SK-N-SH (cell line): ENCODE measurements around the gene CABP4. TPM values are rescaled to one million over a fixed set of nuclear protein-coding genes. Genes with fewer than 3 reads are reported as not detected.

ENCODE experiments used
- CTCF ChIA-PET: fragments of 300-600, 350-600 bp; formaldehyde crosslinking; extraction: SDS; loops from one replicate; lab custom pipeline; 2021; lab: Yijun Ruan, JAX
- POLR2A ChIA-PET: fragments of 350-600 bp; sonication (Branson Sonifier 250); formaldehyde crosslinking; extraction: SDS; loops from one replicate; lab custom pipeline; 2020; ENCODE audit warnings: antibody characterized with exemption, inconsistent platforms; lab: Yijun Ruan, JAX
- DNase-seq: peaks from one replicate; pipeline ENCODE4 v3.0.0; 2012
- H2AFZ ChIP-seq: fragments of 200-600 bp; sonication (generic); 2 replicates; pipeline ENCODE4 v1.8.1; 2016; ENCODE audit warnings: antibody characterized with exemption, mild to moderate bottlenecking, low read depth
- H3F3A ChIP-seq: fragments of 200-600 bp; sonication (generic); replicated peaks from 2 replicates; pipeline ENCODE3; 2016; ENCODE audit warnings: antibody characterized with exemption, mild to moderate bottlenecking; ENCODE audit not compliant: insufficient read depth
- H3K27ac ChIP-seq, 2 experiments: fragments of 200-500 bp in 1 of 2; fragments of 200-600 bp in 1 of 2; sonication (Bioruptor generic) in 1 of 2; sonication (generic), shearing (Covaris generic) in 1 of 2; 2 replicates each; pipeline versions ENCODE4 v1.5.1 to v1.6.1; 2014 to 2016; ENCODE audit warnings: low read depth in 2 of 2, inconsistent platforms in 1 of 2, low read length in 1 of 2, mild to moderate bottlenecking in 1 of 2, mixed read lengths in 1 of 2
- H3K27me3 ChIP-seq: fragments of 200-600 bp; sonication (generic), shearing (Covaris generic); 2 replicates; pipeline ENCODE4 v1.6.1; 2016; ENCODE audit warnings: mixed run types; ENCODE audit not compliant: insufficient read depth
- H3K36me3 ChIP-seq, 2 experiments: fragments of 200-500 bp in 1 of 2; fragments of 200-600 bp in 1 of 2; sonication (Bioruptor generic) in 1 of 2; sonication (generic) in 1 of 2; replicated peaks in 1 of 2; 2 replicates each; pipeline versions ENCODE3 to v1.5.1; 2014 to 2016; ENCODE audit warnings: low read length in 1 of 2, mild to moderate bottlenecking in 1 of 2; ENCODE audit not compliant: insufficient read depth in 2 of 2, control insufficient read depth in 1 of 2
- H3K4me1 ChIP-seq, 2 experiments: fragments of 200-500 bp in 1 of 2; fragments of 200-600 bp in 1 of 2; sonication (Bioruptor generic) in 1 of 2; sonication (generic), shearing (Covaris generic) in 1 of 2; 2 replicates each; pipeline versions ENCODE4 v1.5.1 to v1.6.1; 2014 to 2016; ENCODE audit warnings: low read depth in 1 of 2, low read length in 1 of 2, mixed run types in 1 of 2; ENCODE audit not compliant: insufficient read depth in 2 of 2, control insufficient read depth in 1 of 2
- H3K4me2 ChIP-seq: fragments of 200-600 bp; sonication (generic), shearing (Covaris generic); 2 replicates; pipeline ENCODE4 v1.6.1; 2017; ENCODE audit warnings: mixed run types
- H3K4me3 ChIP-seq, 2 experiments: fragments of 200-500 bp in 1 of 2; fragments of 200-600 bp in 1 of 2; sonication (Bioruptor generic) in 1 of 2; sonication (generic), shearing (Covaris generic) in 1 of 2; 2 replicates each; pipeline versions ENCODE4 v1.5.1 to v1.8.1; 2014 to 2016; ENCODE audit warnings: low read depth in 2 of 2, inconsistent platforms in 1 of 2, low read length in 1 of 2, mild to moderate bottlenecking in 1 of 2, mixed read lengths in 1 of 2, moderate library complexity in 1 of 2
- H3K79me2 ChIP-seq: fragments of 200-600 bp; sonication (generic); 2 replicates; pipeline ENCODE4 v1.8.1; 2017; ENCODE audit warnings: mild to moderate bottlenecking; ENCODE audit not compliant: insufficient read depth
- H3K9ac ChIP-seq: fragments of 200-600 bp; sonication (generic); 2 replicates; pipeline ENCODE4 v1.6.1; 2017; ENCODE audit warnings: mixed run types
- H3K9me2 ChIP-seq: fragments of 200-600 bp; sonication (generic); 2 replicates; pipeline ENCODE4 v1.6.1; 2017; ENCODE audit warnings: mixed run types
- H3K9me3 ChIP-seq: fragments of 200-600 bp; sonication (generic); 2 replicates; pipeline ENCODE4 v1.6.1; 2017; ENCODE audit warnings: mixed run types, mild to moderate bottlenecking, moderate library complexity
- H4K20me1 ChIP-seq: fragments of 200-600 bp; sonication (generic); 2 replicates; pipeline ENCODE4 v1.6.1; 2017; ENCODE audit warnings: mild to moderate bottlenecking, mixed run types; ENCODE audit not compliant: insufficient read depth
- CHD2 ChIP-seq: fragments of 150-350 bp; IDR thresholded peaks from 2 replicates; pipeline ENCODE4 v1.6.1; 2018; ENCODE audit warnings: low read length; ENCODE audit not compliant: partially characterized antibody
- ELF1 ChIP-seq: IDR thresholded peaks from 2 replicates; pipeline ENCODE4 v1.4.0; 2012
- FOSL2 ChIP-seq: IDR thresholded peaks from 2 replicates; pipeline ENCODE4 v1.4.0; 2012; ENCODE audit warnings: low read depth, mild to moderate bottlenecking, moderate library complexity, borderline replicate concordance
- FOXJ3 ChIP-seq: sonication (generic); formaldehyde crosslinking; IDR thresholded peaks from 2 replicates; pipeline ENCODE4 v1.5.1; 2020; ENCODE audit warnings: mild to moderate bottlenecking, missing genetic modification reagents
- FOXM1 ChIP-seq: IDR thresholded peaks from 2 replicates; pipeline ENCODE4 v1.4.0; 2012; ENCODE audit warnings: low read depth, mild to moderate bottlenecking
- GATA2 ChIP-seq: sonication (generic); formaldehyde crosslinking; IDR thresholded peaks from 2 replicates; pipeline ENCODE4 v1.5.0; 2020; ENCODE audit warnings: mild to moderate bottlenecking, missing genetic modification reagents
- MXI1 ChIP-seq: IDR thresholded peaks from 2 replicates; pipeline ENCODE4 v1.6.1; 2012; ENCODE audit warnings: mild to moderate bottlenecking, low read depth, low read length, improper control_type of control experiment
- NFIC ChIP-seq: IDR thresholded peaks from 2 replicates; pipeline ENCODE4 v1.4.0; 2012; ENCODE audit warnings: borderline replicate concordance
- RAD21 ChIP-seq: IDR thresholded peaks from 2 replicates; pipeline ENCODE4 v1.6.1; 2012; ENCODE audit warnings: mild to moderate bottlenecking, low read length
- RFX5 ChIP-seq: IDR thresholded peaks from 2 replicates; pipeline ENCODE4 v1.6.1; 2012; ENCODE audit warnings: mild to moderate bottlenecking, improper control_type of control experiment, low read length
- RXRA ChIP-seq: IDR thresholded peaks from 2 replicates; pipeline ENCODE4 v1.4.0; 2012; ENCODE audit warnings: low read depth, mild to moderate bottlenecking, borderline replicate concordance
- TAF1 ChIP-seq: IDR thresholded peaks from 2 replicates; pipeline ENCODE4 v1.6.1; 2012; ENCODE audit warnings: low read depth, mild to moderate bottlenecking, low read length, moderate library complexity, borderline replicate concordance
- TEAD4 ChIP-seq: IDR thresholded peaks from 2 replicates; pipeline ENCODE4 v1.4.0; 2012; ENCODE audit warnings: mild to moderate bottlenecking, borderline replicate concordance; ENCODE audit not compliant: insufficient read depth
- YY1 ChIP-seq: IDR thresholded peaks from 2 replicates; pipeline ENCODE4 v1.4.0; 2012; ENCODE audit warnings: low read depth, mild to moderate bottlenecking
- WGBS: methylation state at CpG from one replicate; pipeline ENCODE4 v1.1.6; 2017; ENCODE audit warnings: low lambda C conversion rate; 5-methylcytosine and 5-hydroxymethylcytosine counted together
- polyA plus RNA-seq, 3 experiments: library from polyadenylated mRNA; depleted of rRNA; stranded (reverse); fragments of >200 nt; gene quantifications; 2 replicates each; pipeline ENCODE4 v1.2.3, GENCODE V29; 2012
- TF ChIP-seq, protein P1 (sequence below): IDR thresholded peaks from 2 replicates; pipeline ENCODE4 v1.4.0; 2012; ENCODE audit warnings: low read depth, borderline replicate concordance
- TF ChIP-seq, protein P2 (sequence below): IDR thresholded peaks from 2 replicates; pipeline ENCODE4 v1.4.0; 2012; ENCODE audit warnings: low read depth
- TF ChIP-seq, protein P3 (sequence below): fragments of 200-600 bp; sonication (generic); IDR thresholded peaks from 2 replicates; pipeline ENCODE4 v1.6.1; 2017; ENCODE audit warnings: antibody characterized with exemption, mild to moderate bottlenecking, moderate library complexity
- TF ChIP-seq, protein P4 (sequence below): IDR thresholded peaks from 2 replicates; pipeline ENCODE4 v1.6.1; 2012; ENCODE audit warnings: mild to moderate bottlenecking, low read depth, low read length, moderate library complexity
- TF ChIP-seq, protein P5 (sequence below): IDR thresholded peaks from 2 replicates; pipeline ENCODE4; 2012

CABP4 gene
- polyA plus RNA-seq, 1 of the 3 experiments (the other 2 are of a cell fraction), result not detected

DNA sequence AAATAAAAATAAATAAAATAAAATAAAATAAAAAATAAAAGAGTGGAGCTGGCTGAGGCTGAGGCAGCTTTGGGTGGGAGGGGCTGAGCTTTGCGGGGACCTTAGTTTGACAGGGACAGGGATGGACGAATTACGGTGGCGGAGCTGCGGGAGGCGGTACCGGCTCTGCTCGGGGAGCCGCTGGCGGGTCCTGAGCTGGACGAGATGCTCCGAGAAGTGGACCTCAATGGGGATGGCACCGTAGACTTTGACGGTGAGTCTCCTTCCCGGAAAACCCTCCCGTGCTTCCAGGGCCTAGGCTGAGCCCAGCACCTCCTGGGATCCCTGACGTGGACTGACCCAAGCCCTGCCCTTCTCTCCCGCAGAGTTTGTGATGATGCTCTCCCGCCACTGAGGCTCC, 3.1 kb downstream of the CABP4 start:
- CTCF ChIA-PET, result interaction anchor here (1.3 to 1.6 kb wide), 2 partner anchors 11 to 75 kb away, joined by 3 to 5 read pairs; partner anchors contain the start of gene TMEM134
- Histone ChIP-seq H3K27ac (no peak overlapping the region), H3K4me2 (no peak overlapping the region), H3K4me3 (no peak overlapping the region), H3K9me3 (no peaks in the 10 kb centered on the region), H3K36me3 (no peaks in the 10 kb centered on the region), H3K9ac (no peak overlapping the region), H4K20me1 (no peaks in the 10 kb centered on the region), H2AFZ (no peak overlapping the region), H3K27me3 (no peaks in the 10 kb centered on the region), H3K4me1 (no peaks in the 10 kb centered on the region), H3F3A (peaks cover 8% of the 10 kb centered on the region), H3K9me2 (no peaks in the 10 kb centered on the region), H3K79me2 (no peaks in the 10 kb centered on the region)
- DNase-seq, result no peak
- whole genome bisulfite sequencing, result 93% methylated on average over 16 of the region's 19 CpGs
- POLR2A ChIA-PET, result no interaction called here
- no peak for TF ChIP-seq ELF1
- no peak for TF ChIP-seq TEAD4
- TF ChIP-seq RXRA, result no peak
- TF ChIP-seq, protein P1, sequence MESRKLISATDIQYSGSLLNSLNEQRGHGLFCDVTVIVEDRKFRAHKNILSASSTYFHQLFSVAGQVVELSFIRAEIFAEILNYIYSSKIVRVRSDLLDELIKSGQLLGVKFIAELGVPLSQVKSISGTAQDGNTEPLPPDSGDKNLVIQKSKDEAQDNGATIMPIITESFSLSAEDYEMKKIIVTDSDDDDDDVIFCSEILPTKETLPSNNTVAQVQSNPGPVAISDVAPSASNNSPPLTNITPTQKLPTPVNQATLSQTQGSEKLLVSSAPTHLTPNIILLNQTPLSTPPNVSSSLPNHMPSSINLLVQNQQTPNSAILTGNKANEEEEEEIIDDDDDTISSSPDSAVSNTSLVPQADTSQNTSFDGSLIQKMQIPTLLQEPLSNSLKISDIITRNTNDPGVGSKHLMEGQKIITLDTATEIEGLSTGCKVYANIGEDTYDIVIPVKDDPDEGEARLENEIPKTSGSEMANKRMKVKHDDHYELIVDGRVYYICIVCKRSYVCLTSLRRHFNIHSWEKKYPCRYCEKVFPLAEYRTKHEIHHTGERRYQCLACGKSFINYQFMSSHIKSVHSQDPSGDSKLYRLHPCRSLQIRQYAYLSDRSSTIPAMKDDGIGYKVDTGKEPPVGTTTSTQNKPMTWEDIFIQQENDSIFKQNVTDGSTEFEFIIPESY, result no peak
- no peak for TF ChIP-seq FOXJ3 (CRISPR knock-in tag)
- TF ChIP-seq CHD2, result no peak
- TF ChIP-seq, protein P2, sequence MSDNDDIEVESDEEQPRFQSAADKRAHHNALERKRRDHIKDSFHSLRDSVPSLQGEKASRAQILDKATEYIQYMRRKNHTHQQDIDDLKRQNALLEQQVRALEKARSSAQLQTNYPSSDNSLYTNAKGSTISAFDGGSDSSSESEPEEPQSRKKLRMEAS, result no peak
- TF ChIP-seq TAF1, result no peak
- no peak for TF ChIP-seq RAD21
- TF ChIP-seq GATA2 (CRISPR knock-in tag), result no peak
- TF ChIP-seq YY1, result no peak
- TF ChIP-seq RFX5, result no peak
- no peak for TF ChIP-seq MXI1
- TF ChIP-seq, protein P3, sequence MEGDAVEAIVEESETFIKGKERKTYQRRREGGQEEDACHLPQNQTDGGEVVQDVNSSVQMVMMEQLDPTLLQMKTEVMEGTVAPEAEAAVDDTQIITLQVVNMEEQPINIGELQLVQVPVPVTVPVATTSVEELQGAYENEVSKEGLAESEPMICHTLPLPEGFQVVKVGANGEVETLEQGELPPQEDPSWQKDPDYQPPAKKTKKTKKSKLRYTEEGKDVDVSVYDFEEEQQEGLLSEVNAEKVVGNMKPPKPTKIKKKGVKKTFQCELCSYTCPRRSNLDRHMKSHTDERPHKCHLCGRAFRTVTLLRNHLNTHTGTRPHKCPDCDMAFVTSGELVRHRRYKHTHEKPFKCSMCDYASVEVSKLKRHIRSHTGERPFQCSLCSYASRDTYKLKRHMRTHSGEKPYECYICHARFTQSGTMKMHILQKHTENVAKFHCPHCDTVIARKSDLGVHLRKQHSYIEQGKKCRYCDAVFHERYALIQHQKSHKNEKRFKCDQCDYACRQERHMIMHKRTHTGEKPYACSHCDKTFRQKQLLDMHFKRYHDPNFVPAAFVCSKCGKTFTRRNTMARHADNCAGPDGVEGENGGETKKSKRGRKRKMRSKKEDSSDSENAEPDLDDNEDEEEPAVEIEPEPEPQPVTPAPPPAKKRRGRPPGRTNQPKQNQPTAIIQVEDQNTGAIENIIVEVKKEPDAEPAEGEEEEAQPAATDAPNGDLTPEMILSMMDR, result no peak
- TF ChIP-seq FOSL2, result no peak
- TF ChIP-seq, protein P4, sequence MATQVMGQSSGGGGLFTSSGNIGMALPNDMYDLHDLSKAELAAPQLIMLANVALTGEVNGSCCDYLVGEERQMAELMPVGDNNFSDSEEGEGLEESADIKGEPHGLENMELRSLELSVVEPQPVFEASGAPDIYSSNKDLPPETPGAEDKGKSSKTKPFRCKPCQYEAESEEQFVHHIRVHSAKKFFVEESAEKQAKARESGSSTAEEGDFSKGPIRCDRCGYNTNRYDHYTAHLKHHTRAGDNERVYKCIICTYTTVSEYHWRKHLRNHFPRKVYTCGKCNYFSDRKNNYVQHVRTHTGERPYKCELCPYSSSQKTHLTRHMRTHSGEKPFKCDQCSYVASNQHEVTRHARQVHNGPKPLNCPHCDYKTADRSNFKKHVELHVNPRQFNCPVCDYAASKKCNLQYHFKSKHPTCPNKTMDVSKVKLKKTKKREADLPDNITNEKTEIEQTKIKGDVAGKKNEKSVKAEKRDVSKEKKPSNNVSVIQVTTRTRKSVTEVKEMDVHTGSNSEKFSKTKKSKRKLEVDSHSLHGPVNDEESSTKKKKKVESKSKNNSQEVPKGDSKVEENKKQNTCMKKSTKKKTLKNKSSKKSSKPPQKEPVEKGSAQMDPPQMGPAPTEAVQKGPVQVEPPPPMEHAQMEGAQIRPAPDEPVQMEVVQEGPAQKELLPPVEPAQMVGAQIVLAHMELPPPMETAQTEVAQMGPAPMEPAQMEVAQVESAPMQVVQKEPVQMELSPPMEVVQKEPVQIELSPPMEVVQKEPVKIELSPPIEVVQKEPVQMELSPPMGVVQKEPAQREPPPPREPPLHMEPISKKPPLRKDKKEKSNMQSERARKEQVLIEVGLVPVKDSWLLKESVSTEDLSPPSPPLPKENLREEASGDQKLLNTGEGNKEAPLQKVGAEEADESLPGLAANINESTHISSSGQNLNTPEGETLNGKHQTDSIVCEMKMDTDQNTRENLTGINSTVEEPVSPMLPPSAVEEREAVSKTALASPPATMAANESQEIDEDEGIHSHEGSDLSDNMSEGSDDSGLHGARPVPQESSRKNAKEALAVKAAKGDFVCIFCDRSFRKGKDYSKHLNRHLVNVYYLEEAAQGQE, result no peak
- no peak for TF ChIP-seq FOXM1
- no peak for TF ChIP-seq NFIC
- TF ChIP-seq, protein P5, sequence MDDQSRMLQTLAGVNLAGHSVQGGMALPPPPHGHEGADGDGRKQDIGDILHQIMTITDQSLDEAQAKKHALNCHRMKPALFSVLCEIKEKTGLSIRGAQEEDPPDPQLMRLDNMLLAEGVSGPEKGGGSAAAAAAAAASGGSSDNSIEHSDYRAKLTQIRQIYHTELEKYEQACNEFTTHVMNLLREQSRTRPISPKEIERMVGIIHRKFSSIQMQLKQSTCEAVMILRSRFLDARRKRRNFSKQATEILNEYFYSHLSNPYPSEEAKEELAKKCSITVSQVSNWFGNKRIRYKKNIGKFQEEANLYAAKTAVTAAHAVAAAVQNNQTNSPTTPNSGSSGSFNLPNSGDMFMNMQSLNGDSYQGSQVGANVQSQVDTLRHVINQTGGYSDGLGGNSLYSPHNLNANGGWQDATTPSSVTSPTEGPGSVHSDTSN, result no peak
